Right lobe of liver (tissue), 6 donors: ENCODE data around the gene CAMTA1. TPM values are rescaled to one million over a fixed set of nuclear protein-coding genes. Genes with fewer than 3 reads are reported as not detected.
A peak's percentile ranks its signal among the peaks of the same experiment; 100 is the strongest.

Experiments
- ATAC-seq, 4 donors: fragments of 200-7000 bp; cut with Tn5 transposase; one replicate each; pipeline ENCODE4 v1.9.1; 2020; ENCODE audit warnings: mild to moderate bottlenecking in 4 of 4, moderate library complexity in 4 of 4
- DNase-seq, 3 donors: peaks; one replicate each; pipeline ENCODE4 v3.0.0-alpha.2; 2020
- H3K27ac ChIP-seq, 3 donors: fragments of 200-600 bp; one replicate each; pipeline ENCODE4 v1.8.0; 2022
- H3K27me3 ChIP-seq, 2 donors: fragments of 200-600 bp; one replicate each; pipeline ENCODE4 v1.8.0; 2022
- H3K36me3 ChIP-seq, 4 donors: fragments of 200-600 bp; sonication (generic) in 1 of 4; one replicate each; pipeline versions ENCODE4 v1.5.1 to v1.8.0; 2017 to 2022; ENCODE audit warnings: control low read depth in 1 of 4
- H3K4me1 ChIP-seq, 4 donors: fragments of 200-600 bp; sonication (generic) in 1 of 4; one replicate each; pipeline versions ENCODE4 v1.5.1 to v1.8.0; 2017 to 2022; ENCODE audit warnings: control low read depth in 1 of 4
- H3K4me3 ChIP-seq, 3 donors: fragments of 200-600 bp; one replicate each; pipeline ENCODE4 v1.8.0; 2022
- H3K9me3 ChIP-seq, 4 donors: fragments of 200-600 bp; sonication (generic) in 1 of 4; one replicate each; pipeline versions ENCODE4 v1.5.1 to v1.8.0; 2017 to 2022; ENCODE audit warnings: control low read depth in 1 of 4
- POLR2A ChIP-seq: fragments of 450-650 bp; IDR thresholded peaks from one replicate; pipeline ENCODE4 v1.6.1; 2017; ENCODE audit warnings: antibody characterized with exemption, mild to moderate bottlenecking
- WGBS: methylation state at CpG from one replicate; pipeline ENCODE4 v1.1.6; 2018; ENCODE audit warnings: low coverage, low lambda C conversion rate; ENCODE audit not compliant: insufficient coverage; ENCODE audit errors: missing lambda C conversion rate; 5-methylcytosine and 5-hydroxymethylcytosine counted together
- intact Hi-C, 2 donors: fragments of 100-400 bp; cut with DNase I; formaldehyde crosslinking; loops; one replicate each; pipeline versions ENCODE4 v1.11.2 to v1.14.1; 2022
- total RNA-seq, 6 experiments: library from RNA; depleted of rRNA in 2 of 6; stranded (reverse); fragments of >200 nt in 2 of 6; fragmentation: NEBNext Ultra II Directional in 3 of 6; extraction: Animal tissue kit (Norgen Biotek cat#: 25700) in 3 of 6; gene quantifications; one replicate each; pipeline versions ENCODE4 v1.1.0 to v1.2.4, GENCODE V29; 2016 to 2023
- TF ChIP-seq, protein P1 (sequence below), 4 donors: fragments of 200-600 bp in 3 of 4; fragments of 450-650 bp in 1 of 4; IDR thresholded peaks; one replicate each; pipeline versions ENCODE4 v1.5.1 to v1.8.0; 2016 to 2022; ENCODE audit warnings: antibody characterized with exemption in 4 of 4, mild to moderate bottlenecking in 2 of 4
- donor health status: DM: no; HTN: yes; CAD: no.
- donor health status: DM: no; HTN: no; CAD: no.
- donor health status: DM: no; HTN: no; CAD: no.
- donor health status: DM: no; HTN: yes; CAD: no.
- donor health status: DM: no; HTN: yes; CAD: no.

The CAMTA1 gene
- total RNA-seq, 6 experiments from 2014 or later, result 32.3 to 49.4 (median 37.2) TPM

DNA sequence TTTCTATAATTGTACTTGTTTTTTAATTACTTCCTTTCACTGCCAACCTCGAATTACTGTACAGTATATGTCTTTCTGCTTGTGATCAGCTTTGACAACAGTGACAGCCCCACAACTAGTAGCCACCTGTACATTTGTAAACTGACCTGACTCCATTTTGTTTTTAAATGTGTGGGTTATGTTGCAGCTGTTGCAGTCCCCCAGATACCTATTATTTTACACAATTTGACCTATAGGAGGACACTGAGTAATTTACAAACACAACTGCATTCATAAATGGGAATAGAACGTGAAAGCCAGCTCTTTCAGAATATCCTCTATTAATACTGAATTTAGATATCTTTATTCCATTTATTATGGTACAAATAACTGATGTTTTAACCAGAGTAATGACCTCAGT, 983.3 kb downstream of the CAMTA1 start:
- no peak for TF ChIP-seq POLR2A
- TF ChIP-seq, protein P1, sequence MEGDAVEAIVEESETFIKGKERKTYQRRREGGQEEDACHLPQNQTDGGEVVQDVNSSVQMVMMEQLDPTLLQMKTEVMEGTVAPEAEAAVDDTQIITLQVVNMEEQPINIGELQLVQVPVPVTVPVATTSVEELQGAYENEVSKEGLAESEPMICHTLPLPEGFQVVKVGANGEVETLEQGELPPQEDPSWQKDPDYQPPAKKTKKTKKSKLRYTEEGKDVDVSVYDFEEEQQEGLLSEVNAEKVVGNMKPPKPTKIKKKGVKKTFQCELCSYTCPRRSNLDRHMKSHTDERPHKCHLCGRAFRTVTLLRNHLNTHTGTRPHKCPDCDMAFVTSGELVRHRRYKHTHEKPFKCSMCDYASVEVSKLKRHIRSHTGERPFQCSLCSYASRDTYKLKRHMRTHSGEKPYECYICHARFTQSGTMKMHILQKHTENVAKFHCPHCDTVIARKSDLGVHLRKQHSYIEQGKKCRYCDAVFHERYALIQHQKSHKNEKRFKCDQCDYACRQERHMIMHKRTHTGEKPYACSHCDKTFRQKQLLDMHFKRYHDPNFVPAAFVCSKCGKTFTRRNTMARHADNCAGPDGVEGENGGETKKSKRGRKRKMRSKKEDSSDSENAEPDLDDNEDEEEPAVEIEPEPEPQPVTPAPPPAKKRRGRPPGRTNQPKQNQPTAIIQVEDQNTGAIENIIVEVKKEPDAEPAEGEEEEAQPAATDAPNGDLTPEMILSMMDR (IDR thresholded peaks at IDR 0.05), result no peak
- H3K36me3 ChIP-seq, result no peaks in the 10 kb centered on the region
- no peak for DNase-seq
- 50% methylated on average over 2 of the region's 2 CpGs for WGBS
- intact Hi-C loops, result no loop called here
- no peak overlapping the region for H3K27ac ChIP-seq
- no peak for ATAC-seq
- H3K27me3 ChIP-seq, result no peaks in the 10 kb centered on the region
- peaks cover 0 to 12% (median 2%) of the 10 kb centered on the region in 4 donors for H3K4me1 ChIP-seq
- H3K4me3 ChIP-seq, result no peak overlapping the region
- no peaks in the 10 kb centered on the region for H3K9me3 ChIP-seq

DNA sequence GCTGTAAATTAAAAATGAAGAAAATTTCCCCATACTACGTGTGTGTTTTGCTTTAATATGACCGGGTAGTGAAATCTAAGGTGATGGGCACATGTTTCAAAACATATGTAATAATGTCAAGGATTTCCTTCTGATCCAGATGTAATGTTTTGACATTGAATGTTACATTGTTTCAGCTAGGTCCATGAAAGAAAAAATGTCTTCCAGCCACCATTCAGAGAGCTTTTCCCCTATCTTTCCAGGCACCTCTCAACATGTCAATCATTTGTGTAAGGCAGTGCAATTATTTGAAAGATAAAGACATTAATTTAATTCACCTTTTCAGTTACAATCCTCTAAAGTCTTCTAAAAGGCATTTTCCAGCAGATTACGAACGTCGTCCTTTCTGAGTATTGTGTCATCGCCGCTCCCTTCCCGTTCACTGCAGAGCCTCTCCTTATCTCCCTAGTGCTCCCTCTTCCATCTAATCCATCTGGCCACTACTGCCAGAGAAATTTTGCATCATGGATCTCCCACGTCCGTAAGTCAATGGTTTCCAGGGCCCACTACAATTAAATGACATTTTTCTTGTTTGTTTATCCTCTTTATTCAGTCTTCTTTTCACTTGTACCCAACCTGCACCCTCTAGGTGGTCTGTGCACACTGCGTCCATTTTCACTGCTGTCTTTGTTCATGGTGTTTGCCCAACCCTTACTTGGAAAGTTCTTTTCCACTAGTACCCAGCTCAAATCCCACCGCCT, 984.6 kb downstream of the CAMTA1 start:
- Histone ChIP-seq H3K4me1 (peaks cover 0 to 12% (median 2%) of the 10 kb centered on the region in 4 donors), H3K27ac (no peak overlapping the region), H3K4me3 (no peak overlapping the region), H3K27me3 (no peaks in the 10 kb centered on the region), H3K36me3 (peaks cover 0 to 4% (median 0%) of the 10 kb centered on the region in 4 donors), H3K9me3 (no peaks in the 10 kb centered on the region)
- 81% methylated on average over 12 of the region's 12 CpGs for WGBS
- DNase-seq (no peak), ATAC-seq (no peak)
- TF ChIP-seq, protein P1 (IDR thresholded peaks at IDR 0.05), result no peak
- intact Hi-C loops, result no loop called here

DNA sequence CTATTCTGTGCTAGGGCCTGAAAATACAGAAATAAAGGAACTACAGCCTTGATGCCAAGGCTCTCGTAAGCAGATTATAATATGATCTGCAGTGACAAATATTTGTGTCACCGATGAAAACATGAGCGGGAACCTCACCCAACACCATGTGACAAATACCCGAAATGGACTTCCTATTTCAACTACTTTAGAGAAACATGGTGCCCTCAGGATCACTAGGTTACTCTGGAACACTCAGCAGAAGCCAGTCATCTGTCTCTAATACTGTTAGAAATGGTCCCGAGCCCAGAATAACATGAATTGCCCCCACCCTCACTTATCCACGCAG, 985.4 kb downstream of the CAMTA1 start:
- ATAC-seq, result peak in 3 of 4 donors; percentile 26 to 49 (median 32)
- WGBS, result 3% methylated on average over 6 of the region's 6 CpGs
- no peak for DNase-seq
- no peaks in the 10 kb centered on the region for H3K9me3 ChIP-seq
- peak overlapping the region; percentile 45 to 92 (median 87) for H3K27ac ChIP-seq
- H3K4me1 ChIP-seq, result peaks cover 0 to 12% (median 2%) of the 10 kb centered on the region in 4 donors
- intact Hi-C loops, result no loop called here
- no peaks in the 10 kb centered on the region for H3K27me3 ChIP-seq
- peak overlapping the region; percentile 86 to 96 (median 90) for H3K4me3 ChIP-seq
- TF ChIP-seq POLR2A, result no peak
- TF ChIP-seq, protein P1 (IDR thresholded peaks at IDR 0.05), result no peak
- peaks cover 0 to 4% (median 0%) of the 10 kb centered on the region in 4 donors for H3K36me3 ChIP-seq

DNA sequence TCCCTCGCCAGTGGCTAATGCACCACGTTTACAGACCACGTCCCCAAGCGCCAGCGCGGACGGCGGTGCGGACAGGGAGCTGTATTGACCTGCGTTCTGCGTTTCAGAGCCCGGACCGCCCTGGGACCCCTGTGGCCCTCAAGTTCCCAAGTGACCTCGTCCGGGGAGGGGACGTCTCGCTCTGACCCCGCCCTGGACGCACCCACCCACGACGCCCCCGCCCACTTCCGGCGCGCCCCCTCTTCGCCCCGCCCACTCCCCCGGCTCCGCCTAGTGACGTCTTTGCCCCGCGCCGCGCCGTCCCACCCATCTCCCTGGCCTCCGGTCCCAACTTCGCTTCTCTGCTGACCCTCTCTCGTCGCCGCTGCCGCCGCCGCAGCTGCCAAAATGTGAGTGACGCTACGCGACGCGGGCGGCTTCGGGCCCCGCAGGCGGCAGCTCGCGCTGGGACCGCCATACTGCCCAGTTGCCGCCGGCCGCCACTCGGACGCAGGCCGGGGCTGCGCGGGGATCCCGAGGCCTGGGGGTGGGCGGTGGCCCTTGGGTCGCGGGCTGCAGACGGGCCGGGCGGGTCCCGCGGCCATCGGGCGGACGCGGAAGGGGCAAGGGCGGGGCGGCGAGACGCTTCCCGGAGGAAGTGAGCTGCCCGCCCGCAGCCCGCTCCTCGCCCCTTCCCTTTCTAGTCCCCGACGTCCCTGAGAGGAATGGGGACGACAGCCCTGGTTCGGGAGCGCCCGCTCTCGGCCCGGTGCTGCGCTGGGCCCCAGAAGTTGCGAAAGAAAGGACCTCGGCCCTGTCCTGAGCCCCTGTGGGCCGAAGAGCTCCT, 986.0 kb downstream of the CAMTA1 start, which contains the start of gene VAMP3:
Gene VAMP3, plus strand, starts transcription at position 300 of the 826 bp plus-strand sequence. Its CDS starts 88 bp downstream, at position 388.
- 0% methylated on average over 32 of the region's 97 CpGs for WGBS
- peak; percentile 93 to 94 (median 93) for DNase-seq
- intact Hi-C loops, result no loop called here
- H3K4me1 ChIP-seq, result peaks cover 0 to 12% (median 2%) of the 10 kb centered on the region in 4 donors
- ATAC-seq, result peak; percentile 98 to 99 (median 98)
- peak; percentile 68 for TF ChIP-seq POLR2A
- TF ChIP-seq, protein P1 (IDR thresholded peaks at IDR 0.05), result no peak
- H3K27ac ChIP-seq, result peak within 1 kb of the TSS; percentile 75 to 92 (median 87)
- peak within 1 kb of the TSS; percentile 86 to 96 (median 90) for H3K4me3 ChIP-seq
- H3K36me3 ChIP-seq, result peaks cover 0 to 4% (median 0%) of the 10 kb centered on the region in 4 donors
- H3K9me3 ChIP-seq, result no peaks in the 10 kb centered on the region
- no peaks in the 10 kb centered on the region for H3K27me3 ChIP-seq
